GM21737 (cell line): ENCODE data around the gene SYCE3.
A peak's percentile ranks its signal among the peaks of the same experiment; 100 is the strongest.
"Not testable (repeated sequence)": the region's sequence is repeated elsewhere in the genome, so short reads cannot be mapped to it uniquely, and the experiment has no call there.

ENCODE experiments used
- ATAC-seq: cut with Tn5 transposase; IDR thresholded peaks from one replicate; pipeline ENCODE4 v1.9.1; 2021; ENCODE audit warnings: mild to moderate bottlenecking, moderate library complexity; ENCODE audit not compliant: unreplicated experiment

Gene SYCE3, protein sequence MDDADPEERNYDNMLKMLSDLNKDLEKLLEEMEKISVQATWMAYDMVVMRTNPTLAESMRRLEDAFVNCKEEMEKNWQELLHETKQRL

DNA sequence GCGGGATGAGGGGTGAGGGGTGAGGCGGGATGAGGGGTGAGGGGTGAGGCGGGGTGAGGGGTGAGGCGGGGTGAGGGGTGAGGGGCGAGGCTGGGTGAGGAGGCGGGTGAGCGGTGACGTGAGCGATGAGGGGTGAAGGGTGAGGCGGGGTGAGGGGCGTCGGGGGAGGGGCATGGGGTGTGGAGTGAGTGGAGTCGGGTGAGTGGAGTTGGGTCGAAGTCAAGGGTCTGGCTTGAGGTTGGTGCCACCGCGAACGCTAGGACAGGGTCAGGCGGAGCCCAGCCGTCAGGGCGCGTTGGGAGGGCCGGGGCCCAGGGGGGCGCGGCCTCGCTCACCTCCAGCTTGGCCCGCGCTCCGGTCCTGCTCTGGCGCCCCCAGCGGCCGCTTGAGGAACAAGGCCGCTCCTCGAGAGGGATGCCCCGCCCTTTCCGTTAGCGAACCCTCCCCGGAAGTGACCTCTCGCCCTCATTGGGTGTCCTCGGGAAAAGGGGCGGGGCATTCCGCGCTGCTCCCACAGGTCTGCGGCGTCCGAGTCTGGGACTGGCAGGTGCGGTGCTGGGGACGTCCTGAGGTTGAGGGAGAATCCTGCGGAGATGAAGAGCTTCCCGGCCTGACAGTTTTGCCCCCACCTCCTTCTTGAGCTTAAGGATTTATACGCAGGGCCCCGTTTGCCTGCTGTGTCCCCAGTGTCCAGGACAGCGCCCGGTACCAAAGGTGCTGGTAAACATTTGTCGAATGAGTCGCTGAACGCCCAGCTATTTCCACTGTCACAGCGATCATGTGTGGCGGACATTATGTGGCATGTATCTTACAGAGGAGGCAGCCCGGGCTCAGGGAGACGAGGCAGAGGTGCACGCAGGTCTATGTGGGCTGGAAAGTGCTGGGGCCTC lies at the start of gene SYCE3:
TSS of gene SYCE3 (minus strand) at position 397 of the 890 bp plus-strand sequence. CDS start 6,514 bp downstream, outside the sequence.
- ATAC-seq, result peak; percentile 88

DNA sequence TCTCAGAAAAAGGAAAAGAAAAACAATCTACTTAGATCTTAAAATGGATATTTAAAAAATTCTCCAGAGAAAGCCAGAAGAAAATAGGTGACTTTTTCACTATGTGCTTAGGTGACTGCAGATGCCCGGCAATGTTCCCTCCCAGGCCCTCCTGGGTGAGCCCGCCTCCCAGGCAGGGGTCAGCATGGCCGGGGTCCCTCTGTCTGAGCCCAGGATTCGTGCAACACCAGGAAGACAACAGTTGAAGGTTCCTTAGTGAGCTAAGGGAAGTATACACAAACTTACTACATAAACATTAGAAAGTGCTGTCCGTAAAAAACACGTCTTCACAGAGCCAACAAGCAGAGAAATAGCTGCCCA lies 49.4 kb upstream of the SYCE3 start:
- ATAC-seq, result no peak

DNA sequence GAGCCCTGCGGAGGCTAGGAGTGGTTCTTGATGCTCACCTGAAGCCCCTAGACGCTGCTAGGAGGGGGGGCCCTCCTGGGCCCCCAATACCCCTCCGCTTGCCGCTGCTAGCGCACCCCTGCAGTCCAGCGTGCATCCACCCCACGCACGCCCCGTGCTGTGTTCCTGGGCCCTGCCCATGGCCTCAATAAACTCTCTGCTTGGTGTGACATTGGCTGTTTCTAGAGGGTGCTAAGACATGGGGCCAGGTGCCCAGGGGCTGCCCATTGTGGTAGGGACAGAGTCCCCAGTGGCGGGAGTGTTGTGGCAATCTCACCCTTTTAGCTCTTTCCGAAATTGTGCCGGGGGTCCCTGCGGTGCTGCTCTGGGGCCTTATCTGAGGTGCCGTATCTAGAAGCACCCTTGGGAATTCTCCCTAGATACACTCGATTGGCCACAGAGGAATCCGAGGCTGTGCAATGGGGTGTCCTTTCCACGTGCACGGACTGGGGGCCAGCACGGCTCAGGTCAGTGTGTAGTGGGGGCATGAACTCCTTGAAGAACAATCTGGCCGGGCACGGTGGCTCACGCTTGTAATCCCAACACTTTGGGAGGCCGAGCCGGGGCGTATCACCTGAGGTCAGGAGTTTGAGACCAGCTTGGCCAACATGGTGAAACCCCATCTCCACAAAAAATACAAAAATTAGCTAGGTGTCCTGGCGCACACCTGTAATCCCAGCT lies 48.8 kb upstream of the SYCE3 start:
- no peak for ATAC-seq

DNA sequence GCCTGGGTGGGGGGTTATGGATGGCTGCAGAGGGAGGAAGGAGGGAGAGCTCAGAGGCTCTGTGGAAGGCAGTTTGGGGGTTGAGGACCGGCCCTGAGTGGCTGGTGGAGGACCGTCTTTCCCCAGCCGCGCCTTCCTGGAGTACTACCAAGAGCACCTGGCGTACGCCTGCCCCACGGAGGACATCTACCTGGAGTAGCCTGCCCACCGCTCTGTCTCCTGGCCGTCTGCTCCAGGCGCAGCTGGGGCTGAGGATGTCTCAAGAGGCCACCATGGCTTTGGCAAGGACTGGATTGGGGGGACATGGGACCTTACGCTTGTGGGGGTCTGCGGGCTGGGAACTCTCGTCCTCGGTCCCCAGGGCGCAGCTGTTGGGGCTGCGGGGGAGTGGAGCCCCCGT lies 47.9 kb upstream of the SYCE3 start:
- no peak for ATAC-seq

DNA sequence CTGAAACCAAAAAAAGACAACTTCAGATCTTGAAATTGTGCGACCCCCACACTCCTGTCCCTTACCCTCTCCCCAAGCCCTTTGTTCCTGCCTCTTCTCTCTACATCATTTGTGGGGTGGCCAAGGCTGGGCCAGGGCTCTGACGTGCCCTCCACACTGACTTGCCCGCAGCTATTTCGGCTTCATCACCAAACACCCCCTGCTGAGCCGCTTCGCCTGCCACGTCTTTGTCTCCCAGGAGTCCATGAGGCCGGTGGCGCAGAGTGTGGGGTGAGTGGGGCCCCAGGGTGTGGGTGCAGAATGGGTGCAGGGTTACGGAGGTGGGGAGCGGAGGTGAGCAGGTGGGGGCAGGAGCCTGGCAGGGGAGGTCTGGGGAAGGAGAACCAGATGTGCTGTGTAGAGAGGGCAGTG lies 47.3 kb upstream of the SYCE3 start:
- ATAC-seq, result no peak

DNA sequence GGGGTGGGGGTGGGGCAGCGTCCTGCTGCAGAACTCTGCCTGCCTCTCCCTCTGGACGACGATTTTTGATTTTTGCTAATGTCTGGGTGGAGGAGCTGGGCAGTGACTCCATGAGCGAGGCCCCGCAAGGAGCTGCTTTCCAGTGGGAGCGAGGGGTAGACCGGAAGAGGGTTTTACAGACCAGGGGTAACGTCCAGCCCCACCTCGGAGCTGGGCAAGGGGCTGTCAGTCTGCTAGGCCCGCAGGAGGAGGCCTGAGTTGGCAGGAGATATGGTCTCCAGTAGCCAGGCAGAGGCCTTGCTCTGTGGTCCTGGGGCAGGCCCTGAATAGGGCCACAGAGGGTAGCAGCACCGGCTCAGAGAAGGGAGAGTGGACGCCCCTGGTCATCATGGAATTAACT lies 46.9 kb upstream of the SYCE3 start:
- ATAC-seq, result no peak

DNA sequence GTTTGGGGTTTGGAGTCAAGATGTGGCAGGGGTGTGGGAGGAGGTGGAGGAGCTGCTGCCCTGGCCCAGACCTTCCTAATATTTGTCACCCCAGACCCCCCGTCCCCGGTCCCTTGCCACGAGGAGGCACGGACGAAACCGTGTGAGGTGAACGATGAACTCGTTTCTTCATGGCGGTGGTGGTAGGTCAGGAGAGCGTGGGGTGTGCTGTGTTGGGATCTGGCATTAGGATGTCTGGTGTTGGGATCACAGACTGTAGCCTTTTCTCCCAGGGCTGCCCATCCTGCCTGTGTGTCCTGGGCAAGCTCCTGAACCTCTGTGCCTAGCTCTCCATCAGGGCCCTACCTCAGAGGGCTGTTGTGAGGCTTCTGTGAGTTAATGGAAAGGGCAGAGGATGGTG lies 46.3 kb upstream of the SYCE3 start:
- ATAC-seq, result no peak

DNA sequence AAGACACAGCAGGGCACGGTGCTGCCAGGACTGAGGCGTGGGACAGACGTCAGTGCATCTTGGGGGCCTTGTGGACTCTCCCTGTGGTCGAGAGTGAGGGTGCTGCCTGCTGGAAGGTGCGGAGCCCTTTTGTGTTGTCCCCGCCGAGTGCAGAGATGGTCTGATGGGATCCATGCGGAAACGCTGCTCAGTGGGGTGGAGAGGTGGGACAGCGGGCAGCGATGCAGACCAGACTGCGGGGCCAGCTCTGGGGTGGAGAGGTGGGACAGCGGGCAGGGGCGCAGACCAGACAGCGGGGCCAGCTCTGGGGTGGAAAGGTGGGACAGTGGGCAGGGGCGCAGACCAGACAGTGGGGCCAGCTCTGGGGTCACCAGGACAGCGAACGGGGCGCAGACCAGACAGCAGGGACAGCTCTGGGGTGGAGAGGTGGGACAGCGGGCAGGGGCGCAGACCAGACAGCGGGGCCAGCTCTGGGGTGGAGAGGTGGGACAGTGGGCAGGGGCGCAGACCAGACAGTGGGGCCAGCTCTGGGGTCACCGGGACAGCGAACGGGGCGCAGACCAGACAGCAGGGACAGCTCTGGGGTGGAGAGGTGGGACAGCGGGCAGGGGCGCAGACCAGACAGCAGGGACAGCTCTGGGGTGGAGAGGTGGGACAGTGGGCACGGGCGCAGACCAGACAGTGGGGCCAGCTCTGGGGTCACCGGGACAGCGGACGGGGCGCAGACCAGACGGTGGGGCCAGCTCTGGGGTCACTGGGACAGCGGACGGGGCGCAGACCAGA lies 45.5 kb upstream of the SYCE3 start:
- ATAC-seq, result not testable (repeated sequence)

DNA sequence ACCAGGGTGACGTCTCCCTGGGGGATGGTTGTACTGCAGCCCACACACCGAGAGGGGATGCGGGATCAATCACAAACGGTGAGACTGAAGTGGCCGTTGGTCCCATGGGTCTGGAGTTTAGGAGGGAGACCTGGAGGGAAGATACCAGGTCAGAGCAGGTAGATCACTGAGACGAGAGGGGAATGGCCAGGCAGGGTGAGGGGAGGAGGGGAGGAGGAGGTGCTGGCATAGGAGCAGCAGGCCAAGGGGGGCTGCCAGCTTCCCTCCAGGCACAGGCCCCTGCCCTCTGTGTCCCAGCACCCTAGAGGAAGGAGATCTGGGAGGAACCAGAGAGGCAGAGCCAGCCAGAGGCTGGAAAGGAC lies 44.9 kb upstream of the SYCE3 start:
- ATAC-seq, result no peak

DNA sequence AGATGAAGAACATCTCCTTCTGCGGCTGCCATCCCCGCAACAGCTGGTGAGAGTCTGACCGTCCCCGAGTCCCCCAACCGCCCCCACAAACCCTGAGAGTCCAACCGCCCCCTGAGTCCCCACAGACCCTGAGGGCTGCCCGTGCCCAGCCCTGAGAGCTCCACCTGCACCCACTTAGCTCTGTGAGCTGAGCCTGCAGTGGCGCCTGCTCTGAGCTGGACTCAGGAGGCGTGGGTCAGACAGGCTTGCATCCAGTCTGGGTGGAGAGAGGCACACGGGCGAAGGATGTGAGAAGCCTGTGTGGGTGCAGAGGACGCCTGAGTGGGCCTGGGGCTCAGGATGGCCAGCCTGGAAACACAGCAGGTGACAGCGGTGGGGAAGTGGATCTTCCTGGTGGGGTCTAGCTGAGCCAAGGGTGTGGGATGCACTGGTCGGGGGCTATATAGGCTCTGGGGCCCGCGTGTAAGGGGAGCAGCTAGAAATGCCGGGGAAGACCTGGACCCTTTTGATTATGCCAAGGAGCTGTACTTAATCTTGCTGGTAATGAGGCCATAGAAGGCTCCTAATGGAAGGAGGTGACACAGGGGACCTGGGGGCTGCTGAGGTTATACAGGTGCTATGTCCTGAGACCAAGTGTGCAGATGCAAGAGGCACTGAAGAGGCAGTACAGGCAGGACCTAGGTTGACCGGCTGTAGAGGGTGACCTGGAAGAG lies 44.4 kb upstream of the SYCE3 start:
- no peak for ATAC-seq

DNA sequence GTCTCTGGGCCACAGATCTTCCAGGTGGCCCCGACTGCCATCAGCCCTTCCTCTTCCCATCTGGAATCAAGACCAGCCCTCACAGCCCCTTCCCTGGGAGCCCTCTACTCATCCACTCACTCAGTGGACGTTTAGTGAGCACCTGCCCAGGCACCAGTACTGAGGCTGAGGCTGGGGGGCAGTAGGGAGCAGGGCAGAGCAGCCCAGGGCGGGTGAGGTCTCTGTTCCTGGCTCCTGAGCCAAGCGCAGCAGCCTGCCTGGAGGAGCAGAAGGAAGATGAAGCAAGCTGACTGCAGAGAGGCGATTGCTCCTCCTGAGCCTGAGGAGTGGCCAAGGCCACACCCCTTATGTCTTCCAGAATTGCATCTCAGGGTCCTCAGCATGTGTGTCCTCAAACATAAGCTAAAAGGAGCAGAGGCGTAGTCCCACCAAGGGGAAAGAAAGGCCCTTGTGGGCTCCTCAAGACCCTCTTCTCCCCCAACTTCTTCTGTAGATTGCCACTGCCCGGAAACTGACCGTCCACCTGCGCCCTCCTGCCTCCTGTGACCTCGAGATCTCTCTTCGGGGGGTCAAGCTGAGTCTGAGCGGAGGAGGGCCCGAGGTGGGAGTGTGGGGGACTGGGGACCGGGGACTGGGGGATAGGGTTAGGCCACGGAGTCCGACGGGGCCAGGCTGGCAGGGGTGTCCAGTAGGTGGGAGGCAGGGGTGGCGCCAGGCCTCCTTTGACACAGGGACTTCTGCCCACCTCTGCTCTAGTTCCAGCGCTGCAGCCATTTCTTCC lies 43.6 kb upstream of the SYCE3 start:
- ATAC-seq, result no peak

DNA sequence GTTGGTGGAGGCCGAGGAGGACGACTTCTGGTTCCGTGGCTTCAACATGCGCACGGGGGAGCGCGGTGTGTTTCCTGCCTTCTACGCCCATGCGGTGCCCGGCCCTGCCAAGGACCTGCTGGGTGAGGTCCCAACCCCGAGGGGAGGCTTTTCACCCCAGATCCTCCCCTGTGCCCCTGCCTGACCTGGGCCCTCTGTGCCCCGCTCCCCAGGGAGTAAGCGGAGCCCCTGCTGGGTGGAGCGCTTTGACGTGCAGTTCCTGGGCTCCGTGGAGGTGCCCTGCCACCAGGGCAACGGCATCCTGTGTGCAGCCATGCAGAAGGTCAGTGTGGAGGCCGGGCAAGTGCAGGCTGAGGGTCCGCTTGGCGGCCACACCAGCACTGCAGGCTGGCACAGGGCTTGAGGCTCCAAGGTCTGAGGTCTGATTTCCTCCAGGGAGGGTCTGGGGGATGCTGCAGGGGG lies 42.9 kb upstream of the SYCE3 start:
- ATAC-seq, result no peak

DNA sequence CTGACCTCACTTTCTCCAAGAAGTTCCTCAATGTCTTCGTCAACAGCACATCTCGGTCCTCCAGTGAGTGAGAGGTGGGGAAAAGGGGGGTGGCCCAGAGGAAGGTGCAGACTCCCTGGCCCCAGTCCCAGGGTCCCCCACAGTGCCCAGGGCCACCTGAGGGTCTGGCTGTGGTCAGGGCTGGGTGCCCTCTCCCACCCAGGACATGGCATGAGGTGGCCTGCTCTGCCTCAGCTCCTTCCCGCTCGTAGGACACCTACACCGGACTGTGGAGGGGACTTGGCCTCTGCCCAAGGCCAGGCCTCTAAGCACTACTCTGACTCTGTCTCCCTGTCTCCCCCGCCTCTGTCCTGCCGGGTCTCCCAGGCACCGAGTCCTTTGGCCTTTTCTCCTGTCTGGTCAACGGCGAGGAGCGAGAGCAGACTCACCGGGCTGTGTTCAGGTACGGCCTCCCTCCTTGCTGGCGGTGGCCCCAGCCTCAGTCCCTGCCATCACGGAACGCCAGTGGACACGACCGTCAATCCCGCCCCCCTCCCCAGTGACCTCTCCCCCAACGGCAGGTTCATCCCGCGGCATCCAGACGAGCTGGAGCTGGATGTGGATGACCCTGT lies 42.4 kb upstream of the SYCE3 start:
- ATAC-seq, result no peak

DNA sequence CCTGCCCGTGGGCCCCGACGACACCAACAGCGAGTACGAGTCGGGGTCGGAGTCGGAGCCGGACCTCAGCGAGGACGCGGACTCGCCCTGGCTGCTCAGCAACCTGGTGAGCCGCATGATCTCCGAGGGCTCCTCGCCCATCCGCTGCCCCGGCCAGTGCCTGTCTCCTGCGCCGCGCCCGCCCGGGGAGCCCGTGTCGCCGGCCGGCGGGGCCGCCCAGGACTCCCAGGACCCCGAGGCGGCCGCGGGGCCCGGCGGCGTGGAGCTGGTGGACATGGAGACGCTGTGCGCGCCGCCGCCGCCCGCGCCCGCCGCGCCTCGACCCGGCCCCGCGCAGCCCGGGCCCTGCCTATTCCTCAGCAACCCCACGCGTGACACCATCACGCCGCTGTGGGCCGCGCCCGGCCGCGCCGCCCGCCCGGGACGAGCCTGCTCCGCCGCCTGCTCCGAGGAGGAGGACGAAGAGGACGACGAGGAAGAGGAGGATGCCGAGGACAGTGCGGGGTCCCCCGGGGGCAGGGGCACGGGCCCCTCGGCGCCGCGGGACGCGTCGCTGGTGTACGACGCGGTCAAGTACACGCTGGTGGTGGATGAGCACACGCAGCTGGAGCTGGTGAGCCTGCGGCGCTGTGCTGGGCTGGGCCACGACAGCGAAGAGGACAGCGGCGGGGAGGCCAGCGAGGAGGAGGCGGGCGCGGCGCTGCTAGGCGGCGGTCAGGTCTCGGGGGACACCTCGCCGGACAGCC lies 41.7 kb upstream of the SYCE3 start:
- no peak for ATAC-seq

DNA sequence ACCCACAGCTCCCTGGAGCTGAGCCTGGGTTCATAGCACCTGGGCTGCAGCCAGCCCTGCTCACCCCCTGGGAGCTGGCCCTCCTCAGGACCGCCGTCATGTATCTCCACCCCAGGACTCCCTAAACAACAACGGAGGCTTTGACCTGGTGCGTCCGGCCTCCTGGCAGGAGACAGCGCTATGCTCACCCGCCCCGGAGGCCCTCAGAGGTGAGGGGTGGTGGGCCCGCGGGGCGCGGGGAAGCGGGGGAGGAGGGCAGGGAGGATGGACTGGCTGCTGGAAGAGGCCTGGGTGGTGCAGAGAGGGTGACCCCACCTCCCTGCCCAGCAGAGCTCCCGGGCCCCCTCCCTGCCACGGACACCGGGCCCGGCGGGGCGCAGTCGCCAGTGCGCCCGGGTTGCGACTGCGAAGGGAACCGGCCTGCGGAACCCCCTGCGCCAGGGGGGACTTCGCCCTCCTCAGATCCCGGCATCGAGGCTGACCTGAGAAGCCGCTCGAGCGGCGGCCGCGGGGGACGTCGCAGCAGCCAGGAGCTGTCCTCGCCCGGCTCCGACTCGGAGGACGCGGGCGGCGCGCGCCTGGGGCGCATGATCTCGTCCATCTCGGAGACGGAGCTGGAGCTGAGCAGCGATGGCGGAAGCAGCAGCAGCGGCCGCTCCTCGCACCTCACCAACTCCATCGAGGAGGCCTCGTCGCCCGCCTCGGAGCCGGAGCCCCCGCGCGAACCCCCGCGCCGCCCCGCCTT lies 41.0 kb upstream of the SYCE3 start:
- ATAC-seq, result no peak

DNA sequence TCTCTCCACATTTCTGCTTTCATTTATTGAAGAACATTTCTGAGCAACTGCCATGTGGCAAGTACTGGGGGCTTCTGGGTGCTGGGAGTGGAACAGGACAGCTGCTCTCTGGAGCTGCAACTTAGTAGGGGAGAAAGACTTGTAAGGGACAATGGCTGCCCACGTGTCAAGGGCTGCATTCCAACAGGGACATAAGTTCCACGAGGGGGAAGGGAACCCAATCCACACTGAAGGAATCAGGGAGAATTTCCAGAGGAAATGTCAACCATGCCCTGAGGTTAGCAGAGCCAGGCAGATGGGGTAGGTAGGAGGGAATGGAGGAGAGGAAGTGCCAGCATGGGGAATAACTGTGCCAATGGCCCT lies 39.6 kb upstream of the SYCE3 start:
- ATAC-seq, result no peak

DNA sequence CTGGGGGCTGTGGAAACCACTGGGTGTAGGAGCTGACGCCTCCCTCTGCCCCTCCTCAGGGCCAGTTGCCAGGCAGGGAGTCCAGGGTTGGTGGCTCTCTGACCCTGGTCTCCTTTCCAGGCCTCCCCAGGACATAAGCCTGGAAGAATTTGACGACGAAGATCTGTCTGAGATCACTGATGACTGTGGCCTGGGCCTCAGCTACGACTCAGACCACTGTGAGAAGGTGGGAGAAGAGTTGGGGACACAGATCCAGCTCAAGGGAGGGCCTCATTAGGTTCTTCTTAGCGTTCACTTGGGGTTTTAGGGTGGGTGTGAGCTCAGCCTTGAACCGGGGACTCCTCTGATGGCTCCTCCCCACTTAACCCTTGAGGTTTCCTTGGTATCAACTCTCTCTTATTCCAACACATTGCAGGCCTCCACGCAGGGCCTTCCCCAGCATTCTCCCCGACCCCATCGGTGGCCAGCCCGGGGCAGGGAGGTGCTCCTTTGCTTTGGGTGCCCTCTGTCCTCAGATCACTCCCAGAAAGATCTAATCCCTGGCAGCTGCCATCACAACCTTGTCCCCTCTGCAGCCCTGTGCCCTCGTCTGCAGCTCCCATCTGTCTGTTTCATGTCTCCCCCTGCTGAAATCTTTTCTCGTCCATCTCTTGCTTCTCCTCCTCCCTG lies 39.1 kb upstream of the SYCE3 start:
- no peak for ATAC-seq
